Liver (tissue), 3 donors: ENCODE data around the gene ARNT2.

Source experiments
- CTCF ChIP-seq: fragments of 150-350 bp; IDR thresholded peaks from 2 replicates; pipeline ENCODE4 v1.5.1; 2017; ENCODE audit warnings: improper control_type of control experiment, low read depth, low read length; ENCODE audit not compliant: missing input control
- JUND ChIP-seq, 2 donors: IDR thresholded peaks; 2 replicates each; pipeline ENCODE4 v1.6.1; 2016; ENCODE audit warnings: antibody characterized with exemption in 2 of 2
- donor health status: healthy.
- donor health status: healthy.

DNA sequence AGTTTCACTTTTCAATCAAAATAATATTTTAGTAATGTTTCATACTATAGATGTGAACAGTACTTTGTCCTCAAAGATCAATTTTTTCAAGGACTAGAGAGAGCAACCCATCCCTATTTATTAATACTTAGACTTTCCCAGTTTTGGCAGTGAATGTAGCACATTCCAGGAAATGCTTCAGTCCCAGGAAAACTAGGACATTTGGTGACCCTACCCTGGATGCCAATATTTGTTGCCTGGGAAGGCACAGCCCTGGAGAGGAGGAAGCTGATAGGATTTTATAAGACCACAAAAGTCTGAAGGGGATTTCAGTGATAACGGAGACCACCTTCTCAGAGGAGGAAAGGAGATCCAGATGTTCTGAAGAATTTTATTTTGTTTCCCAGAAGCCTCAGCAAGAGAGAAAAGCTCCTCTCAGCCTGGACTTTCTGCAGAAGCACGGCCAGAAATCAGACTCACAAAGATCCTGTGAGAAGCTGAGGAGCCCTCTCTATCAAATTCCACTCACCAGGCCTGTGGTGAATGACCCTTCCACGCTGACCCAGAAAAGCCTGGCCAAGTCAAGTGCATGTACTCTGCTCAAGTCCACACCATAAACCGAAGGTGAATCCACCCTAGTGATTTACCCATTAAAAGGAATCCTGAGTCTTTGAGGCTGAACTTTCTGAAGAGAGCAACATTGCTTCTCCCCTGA is 203.3 kb downstream of the ARNT2 start:
- no peak for TF ChIP-seq CTCF
- TF ChIP-seq JUND (IDR thresholded peaks at IDR 0.05): no peak
